ENCODE results near the gene CTNNA3.

CTNNA3 gene

GRCh38 chr10:65892284-65892683, 1803.7 kb downstream of the CTNNA3 start:
- TF ChIP-seq CTCF (IDR thresholded peaks at IDR 0.05; ENCODE audit: control insufficient read depth, extremely low read depth, insufficient read depth) = no peak
- no peak for DNase-seq (ENCODE audit: low read depth)
- H3K4me3 ChIP-seq (ENCODE audit: low read depth, low read length) = no peak overlapping the region

- H3K4me3 ChIP-seq (ENCODE audit: low read depth, low read length) = no peak overlapping the region
- peak; percentile 93 for DNase-seq (ENCODE audit: low read depth)
- TF ChIP-seq CTCF (IDR thresholded peaks at IDR 0.05; ENCODE audit: control insufficient read depth, extremely low read depth, insufficient read depth) = no peak
Observed at GRCh38 chr10:65891073-65891981, 1804.7 kb downstream of the CTNNA3 start.

GRCh38 chr10:65864529-65864928, 1831.5 kb downstream of the CTNNA3 start:
- no peak for DNase-seq (ENCODE audit: low read depth)
- H3K4me3 ChIP-seq (ENCODE audit: low read depth, low read length) = no peak overlapping the region
- TF ChIP-seq CTCF (IDR thresholded peaks at IDR 0.05; ENCODE audit: control insufficient read depth, extremely low read depth, insufficient read depth) = no peak

- no peak for DNase-seq (ENCODE audit: low read depth)
- TF ChIP-seq CTCF (IDR thresholded peaks at IDR 0.05; ENCODE audit: control insufficient read depth, extremely low read depth, insufficient read depth) = no peak
- H3K4me3 ChIP-seq (ENCODE audit: low read depth, low read length) = no peak overlapping the region
Observed at GRCh38 chr10:65864036-65864435, 1832.0 kb downstream of the CTNNA3 start.

Measured in LNCaP clone FGC (cell line).